ENCODE results near the gene IL13RA1.
A peak's percentile ranks its signal among the peaks of the same experiment; 100 is the strongest.
"Not testable (repeated sequence)": the region's sequence is repeated elsewhere in the genome, so short reads cannot be mapped to it uniquely, and the experiment has no call there.

IL13RA1 gene

GRCh38 chrX:118724775-118725174 lies 2.6 kb upstream of the IL13RA1 start:
- H3K4me3 ChIP-seq (ENCODE audit: low read depth, low read length): no peak overlapping the region
- no peaks in the 10 kb centered on the region for H3K36me3 ChIP-seq
- DNase-seq: no peak
- no peak for TF ChIP-seq CTCF (IDR thresholded peaks at IDR 0.05; ENCODE audit: low read depth, low read length)
- peaks cover 6% of the 10 kb centered on the region for H3K27me3 ChIP-seq (ENCODE audit: insufficient read depth, low read depth, severe bottlenecking)
- H3K9me3 ChIP-seq (ENCODE audit: severe bottlenecking): no peaks in the 10 kb centered on the region
- no peak overlapping the region for H3K27ac ChIP-seq

- no peak for TF ChIP-seq CTCF (IDR thresholded peaks at IDR 0.05; ENCODE audit: low read depth, low read length)
- H3K4me3 ChIP-seq (ENCODE audit: low read depth, low read length): no peak overlapping the region
- no peaks in the 10 kb centered on the region for H3K36me3 ChIP-seq
- no peak for DNase-seq
- H3K27me3 ChIP-seq (ENCODE audit: insufficient read depth, low read depth, severe bottlenecking): peaks cover 6% of the 10 kb centered on the region
- no peak overlapping the region for H3K27ac ChIP-seq
- H3K9me3 ChIP-seq (ENCODE audit: severe bottlenecking): no peaks in the 10 kb centered on the region
Observed at GRCh38 chrX:118726396-118726795, 1.0 kb upstream of the IL13RA1 start.

GRCh38 chrX:118727686-118728339 lies 407 bp downstream of the IL13RA1 start:
- TF ChIP-seq CTCF (IDR thresholded peaks at IDR 0.05; ENCODE audit: low read depth, low read length): no peak
- Histone ChIP-seq H3K27ac (peak overlapping the region; percentile 61), H3K36me3 (no peaks in the 10 kb centered on the region), H3K9me3 (ENCODE audit: severe bottlenecking) (no peaks in the 10 kb centered on the region), H3K4me3 (ENCODE audit: low read depth, low read length) (peak overlapping the region; percentile 61), H3K27me3 (ENCODE audit: insufficient read depth, low read depth, severe bottlenecking) (peaks cover 6% of the 10 kb centered on the region)
- DNase-seq: peak; percentile 18

GRCh38 chrX:118729042-118729652 lies 1.7 kb downstream of the IL13RA1 start:
- peaks cover 4% of the 10 kb centered on the region for H3K9me3 ChIP-seq (ENCODE audit: severe bottlenecking)

GRCh38 chrX:118730500-118731247 lies 3.3 kb downstream of the IL13RA1 start:
- Histone ChIP-seq H3K36me3 (no peaks in the 10 kb centered on the region), H3K27ac (no peak overlapping the region), H3K9me3 (ENCODE audit: severe bottlenecking) (peaks cover 4% of the 10 kb centered on the region), H3K4me3 (ENCODE audit: low read depth, low read length) (no peak overlapping the region), H3K27me3 (ENCODE audit: insufficient read depth, low read depth, severe bottlenecking) (peaks cover 6% of the 10 kb centered on the region)
- no peak for DNase-seq
- TF ChIP-seq CTCF (IDR thresholded peaks at IDR 0.05; ENCODE audit: low read depth, low read length): no peak

More at GRCh38 chrX:118729042-118729652, 1.7 kb downstream of the IL13RA1 start:
- TF ChIP-seq CTCF (IDR thresholded peaks at IDR 0.05; ENCODE audit: low read depth, low read length): no peak
- H3K4me3 ChIP-seq (ENCODE audit: low read depth, low read length): no peak overlapping the region
- H3K36me3 ChIP-seq: no peaks in the 10 kb centered on the region
- no peak overlapping the region for H3K27ac ChIP-seq
- DNase-seq: no peak
- peaks cover 6% of the 10 kb centered on the region for H3K27me3 ChIP-seq (ENCODE audit: insufficient read depth, low read depth, severe bottlenecking)

- H3K27me3 ChIP-seq (ENCODE audit: insufficient read depth, low read depth, severe bottlenecking); H3K36me3 ChIP-seq; H3K4me3 ChIP-seq (ENCODE audit: low read depth, low read length); H3K27ac ChIP-seq; H3K9me3 ChIP-seq (ENCODE audit: severe bottlenecking); DNase-seq: not testable (repeated sequence)
Observed at GRCh38 chrX:118732551-118732950, 5.1 kb downstream of the IL13RA1 start.

Data from WERI-Rb-1 (cell line).